Dedifferentiated amniotic fluid mesenchymal stem cell (primary cell): ENCODE measurements around the gene KAT2B.
"Not testable (repeated sequence)": the region's sequence is repeated elsewhere in the genome, so short reads cannot be mapped to it uniquely, and the experiment has no call there.

Experiments used
- DNase-seq: peaks from one replicate; pipeline ENCODE4 v3.0.0-alpha.2; 2016; ENCODE audit errors: extremely low spot score

Gene KAT2B

DNA sequence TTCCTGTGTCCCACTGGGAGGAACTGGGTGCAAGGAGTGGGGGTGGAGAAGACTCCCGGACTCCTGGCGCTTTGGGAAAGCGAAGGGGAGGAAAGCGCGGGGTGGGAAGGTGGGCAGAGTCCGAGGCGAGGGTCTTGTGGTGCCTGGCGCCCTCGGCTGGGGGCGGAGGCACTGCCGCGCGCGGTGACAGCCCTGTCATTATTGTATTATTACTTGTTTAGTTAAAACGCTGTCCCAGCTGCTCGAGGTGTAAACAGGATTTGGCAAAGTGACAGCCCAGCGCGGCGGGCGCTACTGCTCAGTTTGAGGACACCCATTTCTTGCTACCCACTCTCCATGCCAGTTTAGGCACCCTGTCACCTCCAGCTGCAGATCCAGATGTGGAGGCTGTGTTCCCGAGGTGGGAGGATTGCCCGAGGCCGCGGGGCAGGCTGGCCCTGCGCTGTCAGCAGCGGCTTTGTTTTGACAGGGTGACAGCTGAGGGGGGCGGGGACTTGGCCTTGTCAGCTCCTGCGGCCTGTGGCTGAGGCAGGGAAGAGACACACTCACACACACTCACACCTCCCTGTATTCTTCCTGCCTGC, 1.0 kb downstream of the KAT2B start:
- peak; percentile 34 for DNase-seq

DNA sequence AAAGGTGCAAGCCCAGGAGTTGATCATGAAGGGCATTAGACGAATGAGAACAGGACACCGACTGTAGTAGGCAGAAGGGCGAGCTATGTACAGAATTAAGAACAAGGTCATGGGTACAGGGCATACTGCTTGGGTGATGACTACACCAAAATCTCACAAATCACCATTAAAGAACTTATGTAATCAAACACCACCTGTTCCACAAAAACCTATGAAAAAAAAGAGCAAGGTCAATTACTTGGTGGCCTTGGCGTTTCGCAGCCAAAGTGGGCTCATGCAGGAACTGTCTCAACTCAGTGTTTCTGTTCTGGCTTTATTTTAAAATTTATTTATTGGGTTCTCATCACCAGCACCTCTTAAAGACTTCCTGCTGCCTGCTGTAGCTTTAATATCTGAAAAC, 2.1 kb downstream of the KAT2B start:
- DNase-seq = no peak

GRCh38 chr3:20043396-20043795, 3.1 kb downstream of the KAT2B start:
- DNase-seq = no peak

- DNase-seq = no peak
These were observed 3.6 kb downstream of the KAT2B start for GRCh38 chr3:20043825-20044224.

DNA sequence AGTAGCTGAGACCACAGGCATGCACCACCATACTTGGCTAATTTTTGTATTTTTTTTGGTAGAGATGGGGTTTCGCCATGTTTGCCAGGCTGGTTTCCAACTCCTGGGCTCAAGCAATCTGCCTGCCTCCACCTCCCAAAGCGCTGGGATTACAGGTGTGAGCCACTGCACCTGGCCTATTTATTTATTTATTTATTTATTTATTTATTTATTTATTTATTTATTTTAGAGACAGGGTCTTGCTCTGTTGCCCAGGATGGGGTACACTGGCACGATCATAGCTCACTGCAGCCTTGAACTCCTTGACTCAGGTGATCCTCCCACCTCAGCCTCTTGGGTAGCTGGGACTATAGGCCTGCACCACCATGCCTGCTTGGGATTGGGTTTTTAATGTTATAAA, 4.9 kb downstream of the KAT2B start:
- DNase-seq = not testable (repeated sequence)

DNA sequence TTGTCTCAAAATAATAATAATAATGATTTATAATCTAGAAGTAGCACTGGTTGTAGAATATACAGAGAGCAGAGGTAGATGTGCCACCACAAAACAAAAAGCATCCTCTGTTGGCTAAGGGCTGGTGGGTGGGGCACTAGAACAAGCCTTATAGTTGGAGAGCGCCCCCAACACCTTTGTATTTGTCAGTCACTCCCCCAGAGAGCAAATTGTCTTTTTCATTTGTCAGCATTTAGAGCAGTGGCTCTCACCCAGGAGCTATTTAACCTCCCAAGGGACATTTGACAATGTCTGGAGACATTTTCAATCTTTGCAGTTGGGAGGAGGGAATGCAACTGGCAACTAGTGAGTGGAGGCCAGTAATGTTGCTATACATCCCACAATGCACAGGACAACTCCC, 6.3 kb downstream of the KAT2B start:
- no peak for DNase-seq

DNA sequence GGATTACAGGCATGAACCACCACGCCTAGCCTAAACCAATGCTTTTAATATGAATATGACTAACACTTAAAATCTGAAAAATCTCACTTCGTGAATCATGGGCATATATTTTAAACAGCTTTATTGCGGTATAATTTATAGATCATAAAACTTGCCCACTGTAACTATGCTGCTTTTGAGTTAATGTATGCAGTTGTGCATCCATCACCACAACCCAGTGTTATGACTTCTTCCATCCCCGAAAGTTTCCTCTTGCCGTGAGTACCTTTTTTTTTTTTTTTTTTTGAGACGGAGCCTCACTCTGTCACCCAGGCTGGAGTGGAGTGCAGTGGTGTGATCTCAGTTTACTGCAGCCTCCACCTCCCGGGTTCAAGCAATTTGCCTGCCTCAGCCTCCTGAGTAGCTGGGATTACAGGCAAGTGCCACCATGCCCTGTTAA, 7.1 kb downstream of the KAT2B start:
- DNase-seq = no peak

- DNase-seq = no peak
These were observed 8.0 kb downstream of the KAT2B start for GRCh38 chr3:20047976-20048883.

- DNase-seq = no peak
These were observed 11.0 kb downstream of the KAT2B start for GRCh38 chr3:20051123-20051806.

DNA sequence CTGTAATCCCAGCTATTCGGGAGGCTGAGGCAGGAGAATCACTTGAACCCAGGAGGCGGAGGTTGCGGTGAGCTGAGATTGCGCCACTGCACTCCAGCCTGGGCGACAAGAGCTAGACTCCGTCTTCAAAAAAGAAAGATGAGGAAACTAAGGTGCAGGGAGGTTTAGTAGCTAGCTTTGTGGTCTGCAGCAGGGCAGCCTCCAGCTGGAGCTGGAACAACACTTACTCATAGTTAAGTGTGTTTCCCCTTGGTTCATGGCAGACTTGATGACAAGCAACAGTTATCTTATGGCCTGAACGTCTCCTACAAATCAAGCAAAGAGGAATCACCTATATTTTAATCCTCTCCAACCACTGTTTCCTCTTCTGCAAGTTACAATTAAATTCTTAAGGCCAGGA, 12.6 kb downstream of the KAT2B start:
- DNase-seq = no peak

GRCh38 chr3:20054549-20054987, 14.3 kb downstream of the KAT2B start:
- DNase-seq = peak; percentile 38

DNA sequence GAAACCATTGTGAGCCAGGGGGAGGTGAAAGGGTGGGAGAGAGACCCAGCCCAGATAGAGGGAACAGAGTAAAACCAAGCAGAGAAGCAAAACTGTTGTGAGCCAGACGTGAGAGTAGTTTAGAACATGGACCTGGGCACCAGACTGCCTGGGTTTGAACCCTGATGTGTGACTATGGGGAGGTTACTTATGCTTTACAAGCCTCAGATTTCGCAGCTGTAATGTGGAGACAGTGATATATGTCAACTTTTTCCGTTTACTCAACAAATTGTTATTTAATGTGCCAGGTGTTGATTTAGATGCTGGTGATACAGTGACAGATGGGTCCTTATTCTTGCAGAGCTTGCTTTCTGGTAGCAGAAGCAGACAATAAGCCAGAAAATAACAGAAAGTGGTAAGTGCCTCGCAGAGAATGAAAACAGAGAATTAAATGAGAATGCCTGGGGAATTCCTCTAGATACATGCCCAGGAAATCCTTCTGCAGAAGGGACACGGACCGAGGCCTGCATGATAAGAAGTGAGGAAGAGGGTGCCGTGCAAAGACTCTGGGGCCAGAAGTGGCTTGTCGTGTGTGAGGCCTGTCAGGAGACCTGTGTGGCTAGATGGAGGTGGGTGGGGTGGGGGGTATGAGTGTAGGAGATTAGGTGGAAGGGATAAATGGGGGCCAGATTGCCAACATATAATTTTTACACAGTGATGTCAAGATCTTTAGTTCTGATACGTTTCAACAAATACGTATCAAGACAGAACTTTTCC, 15.0 kb downstream of the KAT2B start:
- DNase-seq = no peak

- no peak for DNase-seq
These were observed 15.6 kb downstream of the KAT2B start for GRCh38 chr3:20055842-20056241.

DNA sequence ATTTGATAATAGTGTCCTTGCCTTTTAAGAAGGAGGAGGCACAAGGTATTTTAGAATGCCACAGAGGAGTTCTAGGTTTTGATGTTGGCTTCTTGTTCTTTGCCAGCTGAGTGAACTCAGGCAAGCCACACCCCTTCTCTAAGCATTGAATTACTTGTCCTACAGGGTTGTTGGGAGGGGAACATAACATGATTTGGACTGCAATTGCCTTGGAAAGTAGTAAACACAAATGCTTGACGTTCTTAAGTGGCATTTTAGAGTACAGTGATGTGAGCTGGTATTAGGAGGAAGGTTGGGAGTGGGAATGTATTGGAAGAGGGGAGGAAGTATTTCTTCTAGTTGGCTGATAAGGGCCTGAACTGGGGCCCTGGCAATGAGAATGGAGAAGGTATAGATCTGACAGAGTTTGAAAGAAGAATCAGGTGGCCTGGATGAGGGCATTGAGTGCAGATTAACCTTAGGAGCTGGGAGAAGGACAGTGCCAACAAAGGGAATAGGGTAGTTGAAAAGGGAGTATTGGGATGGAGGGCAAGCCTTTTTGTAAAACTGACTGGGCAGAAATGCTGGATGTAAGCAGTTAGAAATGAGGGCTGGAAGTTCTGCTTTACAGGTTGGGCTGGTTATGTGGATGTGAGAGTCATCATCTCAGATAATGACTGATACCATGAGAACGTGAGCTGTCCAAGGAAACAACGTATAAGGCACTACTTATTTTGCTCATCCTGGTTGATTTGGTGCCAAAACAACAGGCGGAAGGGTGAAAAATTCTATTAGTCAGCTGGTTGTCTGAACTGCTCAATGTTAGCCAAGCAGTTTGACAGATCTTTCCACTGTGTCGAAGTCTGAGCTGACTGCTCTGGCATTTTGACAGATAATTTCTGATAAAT, 16.7 kb downstream of the KAT2B start:
- no peak for DNase-seq

- no peak for DNase-seq
These were observed 17.4 kb downstream of the KAT2B start for GRCh38 chr3:20057612-20058180.

GRCh38 chr3:20059929-20060328, 19.7 kb downstream of the KAT2B start:
- DNase-seq = no peak

- no peak for DNase-seq
These were observed 20.9 kb downstream of the KAT2B start for GRCh38 chr3:20060974-20061685.

DNA sequence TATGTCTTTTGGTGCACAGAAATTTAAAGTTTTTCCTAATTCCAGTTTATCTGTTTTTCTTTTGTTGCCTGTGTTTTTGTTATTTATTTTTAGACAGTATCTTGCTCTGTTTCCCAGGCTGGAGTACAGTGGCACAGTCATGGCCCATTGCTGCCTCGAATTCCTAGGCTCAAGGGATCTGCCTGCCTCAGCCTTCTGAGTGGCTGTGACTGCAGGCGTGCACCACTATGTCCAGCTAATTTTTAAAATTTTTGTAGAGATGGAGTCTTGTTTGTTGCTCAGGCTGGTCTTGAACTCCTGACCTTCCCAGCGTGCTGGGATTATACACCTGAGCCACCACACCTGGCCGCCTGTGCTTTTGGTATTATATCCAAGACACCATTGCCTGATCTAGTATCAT, 22.8 kb downstream of the KAT2B start:
- no peak for DNase-seq

- DNase-seq = no peak
These were observed 24.1 kb downstream of the KAT2B start for GRCh38 chr3:20064387-20064786.
